Gastrocnemius medialis (tissue), 4 donors: ENCODE data around the gene POLA1. TPM values are rescaled to one million over a fixed set of nuclear protein-coding genes. Genes with fewer than 3 reads are reported as not detected.

Experiments used
- ATAC-seq, 2 donors: fragments of 150-250 bp; one replicate each; pipeline ENCODE4 v1.9.1; 2016
- DNase-seq, 2 donors: peaks; one replicate each; pipeline ENCODE4 v3.0.0-alpha.2; 2019
- H3K27ac ChIP-seq, 4 donors: fragments of 200-600 bp; sonication (generic); 1 replicate in 1 of 4; 2 replicates in 3 of 4; pipeline ENCODE4 v1.5.1; 2016 to 2018; ENCODE audit warnings: mild to moderate bottlenecking in 2 of 4, moderate library complexity in 1 of 4
- H3K27me3 ChIP-seq, 3 donors: fragments of 200-600 bp; sonication (generic) in 2 of 3; 1 replicate in 1 of 3; 2 replicates in 2 of 3; pipeline versions ENCODE4 v1.5.1 to v1.6.0; 2016 to 2019; ENCODE audit warnings: mild to moderate bottlenecking in 1 of 3, moderate library complexity in 1 of 3
- H3K36me3 ChIP-seq, 2 donors: fragments of 200-600 bp; sonication (generic) in 1 of 2; one replicate each; pipeline ENCODE4 v1.5.1; 2017 to 2018
- H3K4me1 ChIP-seq, 2 donors: fragments of 200-600 bp; sonication (generic) in 1 of 2; one replicate each; pipeline ENCODE4 v1.5.1; 2016 to 2017; ENCODE audit warnings: mild to moderate bottlenecking in 2 of 2
- H3K4me3 ChIP-seq, 4 donors: fragments of 200-600 bp; sonication (generic) in 3 of 4; 1 replicate in 1 of 4; 2 replicates in 3 of 4; pipeline ENCODE4 v1.5.1; 2016 to 2019; ENCODE audit warnings: mild to moderate bottlenecking in 2 of 4
- H3K9me3 ChIP-seq, 3 donors: fragments of 200-600 bp; sonication (generic) in 2 of 3; 1 replicate in 1 of 3; 2 replicates in 2 of 3; pipeline ENCODE4 v1.5.1; 2016 to 2019
- CTCF ChIP-seq, 5 experiments: fragments of 450-650 bp in 3 of 5; fragments of 200-600 bp in 2 of 5; sonication (generic) in 2 of 5; IDR thresholded peaks in 4 of 5; conservative IDR thresholded peaks in 1 of 5; 1 replicate in 4 of 5; 2 replicates in 1 of 5; pipeline ENCODE4 v1.5.1; 2016 to 2019; ENCODE audit warnings: antibody characterized with exemption in 5 of 5, mild to moderate bottlenecking in 3 of 5, moderate library complexity in 3 of 5
- POLR2A ChIP-seq, 2 donors: fragments of 450-650 bp; IDR thresholded peaks; one replicate each; pipeline ENCODE4 v1.6.1; 2017; ENCODE audit warnings: antibody characterized with exemption in 2 of 2, mild to moderate bottlenecking in 2 of 2, moderate library complexity in 2 of 2
- in situ Hi-C, 4 donors: fragments of 200-750 bp; cut with MboI; loops; one replicate each; pipeline versions ENCODE4 v1.15.0 to v1.8.0; 2017; ENCODE audit warnings: low sequenced_read_pairs in 4 of 4
- intact Hi-C: fragments of 100-400 bp; cut with DNase I; formaldehyde crosslinking; loops from one replicate; pipeline ENCODE4 v1.15.1; 2023; ENCODE audit warnings: low total_unique reads
- total RNA-seq, 4 donors: library from RNA; depleted of rRNA; stranded (reverse); fragments of >200 nt; gene quantifications; one replicate each; pipeline versions ENCODE4 v1.1.0 to v1.2.3, GENCODE V29; 2016

The POLA1 gene
- total RNA-seq, 4 donors from 2014 or later, result 5.2 to 9.6 (median 6.9) TPM

GRCh38 chrX:24782011-24782410 lies 88.3 kb downstream of the POLA1 start:
- no peaks in the 10 kb centered on the region for H3K27me3 ChIP-seq
- in situ Hi-C loops, result no loop called here
- DNase-seq (no peak), ATAC-seq (no peak)
- H3K27ac ChIP-seq, result no peak overlapping the region
- no peaks in the 10 kb centered on the region for H3K36me3 ChIP-seq
- no peaks in the 10 kb centered on the region for H3K9me3 ChIP-seq
- intact Hi-C loops, result no loop called here
- H3K4me3 ChIP-seq, result no peak overlapping the region
- no peak for TF ChIP-seq CTCF (IDR thresholded peaks at IDR 0.05 in 4 of 5, conservative IDR thresholded peaks at IDR 0.05 in 1 of 5)
- no peak for TF ChIP-seq POLR2A (IDR thresholded peaks at IDR 0.05)
- H3K4me1 ChIP-seq, result no peaks in the 10 kb centered on the region

DNA sequence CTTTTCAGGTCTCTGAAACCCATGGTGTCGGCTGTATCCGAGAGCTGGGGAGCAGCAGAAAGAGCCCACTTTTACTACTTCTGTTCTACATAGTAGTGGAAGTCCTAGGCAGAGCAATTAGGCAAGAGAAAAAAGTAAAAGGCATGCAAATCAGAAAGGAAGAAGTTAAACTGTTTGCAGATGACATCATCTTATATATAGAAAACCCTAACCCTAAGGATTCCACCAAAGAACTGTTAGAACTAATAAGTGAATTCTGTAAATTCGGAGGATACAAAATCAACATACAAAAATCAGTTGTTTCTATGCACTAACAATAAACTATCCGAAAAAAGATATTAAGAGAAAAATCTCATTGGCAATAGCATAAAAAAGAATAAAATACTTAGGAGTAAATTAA lies 95.3 kb downstream of the POLA1 start:
- H3K27ac ChIP-seq, result no peak overlapping the region
- intact Hi-C loops, result no loop called here
- H3K4me3 ChIP-seq, result no peak overlapping the region
- ATAC-seq (no peak), DNase-seq (no peak)
- H3K4me1 ChIP-seq, result no peaks in the 10 kb centered on the region
- no peaks in the 10 kb centered on the region for H3K36me3 ChIP-seq
- H3K9me3 ChIP-seq, result no peaks in the 10 kb centered on the region
- no peaks in the 10 kb centered on the region for H3K27me3 ChIP-seq
- TF ChIP-seq POLR2A (IDR thresholded peaks at IDR 0.05) (no peak), CTCF (IDR thresholded peaks at IDR 0.05 in 4 of 5, conservative IDR thresholded peaks at IDR 0.05 in 1 of 5) (no peak)
- in situ Hi-C loops, result no loop called here

DNA sequence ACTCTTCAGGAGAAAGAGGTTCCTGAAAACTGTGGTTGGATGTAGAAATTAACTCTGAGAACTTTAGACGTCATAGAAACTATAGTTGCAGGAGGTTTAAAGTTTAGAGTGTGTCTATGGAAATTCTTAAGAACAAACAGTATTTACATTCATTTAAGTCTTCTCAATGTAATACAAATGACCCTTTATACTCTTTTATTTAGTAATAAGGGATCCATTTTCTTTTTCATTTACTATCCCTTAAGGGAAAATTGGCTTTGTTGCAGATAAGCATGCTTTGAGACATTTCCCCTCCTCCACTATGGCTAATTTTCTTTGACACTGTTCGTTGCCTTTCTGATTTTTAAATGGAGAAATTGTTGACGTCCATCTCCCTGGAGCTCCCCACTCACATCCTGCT lies 96.4 kb downstream of the POLA1 start:
- Histone ChIP-seq H3K27ac (no peak overlapping the region), H3K4me1 (no peaks in the 10 kb centered on the region), H3K27me3 (no peaks in the 10 kb centered on the region), H3K36me3 (no peaks in the 10 kb centered on the region), H3K4me3 (no peak overlapping the region), H3K9me3 (no peaks in the 10 kb centered on the region)
- intact Hi-C loops, result no loop called here
- in situ Hi-C loops, result no loop called here
- no peak for DNase-seq
- TF ChIP-seq CTCF (IDR thresholded peaks at IDR 0.05 in 4 of 5, conservative IDR thresholded peaks at IDR 0.05 in 1 of 5) (no peak), POLR2A (IDR thresholded peaks at IDR 0.05) (no peak)
- ATAC-seq, result no peak

DNA sequence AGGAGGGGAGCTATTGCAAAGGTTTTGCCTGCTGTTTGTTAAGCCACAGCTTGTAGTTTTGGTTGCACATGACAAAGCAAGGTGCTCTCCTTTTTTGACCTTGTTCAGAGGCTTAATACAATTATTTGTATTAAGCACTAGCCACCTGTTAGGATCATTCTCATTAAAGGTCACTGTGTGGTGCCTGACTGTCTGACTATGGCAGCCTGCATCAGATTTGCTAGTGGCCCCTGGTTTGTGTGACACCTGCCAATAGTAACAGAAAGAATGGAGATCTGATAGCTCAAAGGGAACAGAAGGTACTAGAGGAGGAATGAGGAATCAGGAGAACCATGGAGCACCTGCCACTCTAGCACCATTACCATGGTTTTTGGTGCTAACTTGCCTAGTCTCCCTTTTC lies 102.5 kb downstream of the POLA1 start:
- H3K9me3 ChIP-seq, result no peaks in the 10 kb centered on the region
- no peak overlapping the region for H3K4me3 ChIP-seq
- ATAC-seq (peak in 1 of 2 donors; percentile 85), DNase-seq (peak in 1 of 2 donors; percentile 31)
- H3K27ac ChIP-seq, result peak overlapping the region in 2 of 4 donors; percentile 42 to 65
- in situ Hi-C loops (no loop called here), intact Hi-C loops (no loop called here)
- TF ChIP-seq CTCF (IDR thresholded peaks at IDR 0.05 in 4 of 5, conservative IDR thresholded peaks at IDR 0.05 in 1 of 5) (no peak), POLR2A (IDR thresholded peaks at IDR 0.05) (no peak)
- no peaks in the 10 kb centered on the region for H3K27me3 ChIP-seq
- peaks cover 0 to 7% of the 10 kb centered on the region in 2 donors for H3K4me1 ChIP-seq
- no peaks in the 10 kb centered on the region for H3K36me3 ChIP-seq

GRCh38 chrX:24799078-24799477 lies 105.4 kb downstream of the POLA1 start:
- in situ Hi-C loops, result no loop called here
- TF ChIP-seq POLR2A (IDR thresholded peaks at IDR 0.05), result no peak
- no peak for TF ChIP-seq CTCF (IDR thresholded peaks at IDR 0.05 in 4 of 5, conservative IDR thresholded peaks at IDR 0.05 in 1 of 5)
- Histone ChIP-seq H3K9me3 (no peaks in the 10 kb centered on the region), H3K27me3 (no peaks in the 10 kb centered on the region), H3K27ac (peak overlapping the region in 2 of 4 donors; percentile 13 to 54), H3K36me3 (no peaks in the 10 kb centered on the region), H3K4me1 (peaks cover 0 to 7% of the 10 kb centered on the region in 2 donors), H3K4me3 (no peak overlapping the region)
- DNase-seq (peak in 1 of 2 donors; percentile 22), ATAC-seq (peak; percentile 72 to 73)
- intact Hi-C loops, result no loop called here
